ENCODE data around the gene MANSC4. TPM values are rescaled to one million over a fixed set of nuclear protein-coding genes. Genes with fewer than 3 reads are reported as not detected.

MANSC4 gene
- total and polyA plus RNA-seq, 2 of the 13 experiments (the other 11 are each of a cell fraction or from before 2014, with no cell fraction given): not detected

- TF ChIP-seq SNAPC2 (CRISPR knock-in tag; IDR thresholded peaks at IDR 0.05) (no peak), NR2F1 (CRISPR knock-in tag; IDR thresholded peaks at IDR 0.05) (no peak), ZFP36L2 (CRISPR knock-in tag; IDR thresholded peaks at IDR 0.05) (no peak), SAFB2 (CRISPR knock-in tag; IDR thresholded peaks at IDR 0.05; ENCODE audit: borderline replicate concordance, low read depth) (no peak), ATRX (CRISPR knock-in tag; IDR thresholded peaks at IDR 0.05; ENCODE audit: borderline replicate concordance) (no peak), SRSF4 (IDR thresholded peaks at IDR 0.05; ENCODE audit: low read depth, low read length, poor library complexity, severe bottlenecking) (no peak), REXO4 (CRISPR knock-in tag; IDR thresholded peaks at IDR 0.05; ENCODE audit: borderline replicate concordance) (no peak), RFX5 (IDR thresholded peaks at IDR 0.05; ENCODE audit: low read depth, low read length) (no peak), TIGD3 (CRISPR knock-in tag; IDR thresholded peaks at IDR 0.05; ENCODE audit: borderline replicate concordance) (no peak), GMEB1 (CRISPR knock-in tag; IDR thresholded peaks at IDR 0.05; ENCODE audit: borderline replicate concordance) (no peak), TOPORS (CRISPR knock-in tag; IDR thresholded peaks at IDR 0.05) (no peak)
Observed at GRCh38 chr12:27806259-27806658, 26.2 kb upstream of the MANSC4 start (continued).

GRCh38 chr12:27805238-27805637, 25.2 kb upstream of the MANSC4 start:
- WGBS (ENCODE audit: low lambda C conversion rate): 0% methylated on average over 1 of the region's 1 CpG
- ChIA-PET POLR2A (no interaction called here), CTCF (ENCODE audit: low intra/inter-chr PET ratio, low total read pairs) (no interaction called here)
- Histone ChIP-seq H3K4me1 (ENCODE audit: insufficient read depth, low read length) (no peaks in the 10 kb centered on the region), H3K27me3 (ENCODE audit: control insufficient read depth in 1 of 2, insufficient read depth in 2 of 2, low read length in 2 of 2) (peaks cover 0 to 8% of the 10 kb centered on the region in 2 experiments; a peak in 1 of 5 replicates), H3K79me2 (ENCODE audit: insufficient read depth, low read length) (no peaks in the 10 kb centered on the region), H2AFZ (ENCODE audit: low read length) (no peak overlapping the region), H4K20me1 (ENCODE audit: insufficient read depth, low read length) (no peaks in the 10 kb centered on the region), H3K4me3 (replicated peaks in 1 of 3; ENCODE audit: insufficient read depth in 1 of 3, low read depth in 2 of 3, low read length in 3 of 3) (no peak overlapping the region), H3K9ac (ENCODE audit: insufficient read depth, low read depth, low read length) (no peak overlapping the region), H3K4me2 (ENCODE audit: low read depth, low read length) (no peak overlapping the region), H3K9me3 (ENCODE audit: low read length) (no peaks in the 10 kb centered on the region), H3K27ac (ENCODE audit: extremely low read length, insufficient read depth, low read length) (no peak overlapping the region), H3K36me3 (replicated peaks in 1 of 2; ENCODE audit: control insufficient read depth in 1 of 2, insufficient read depth in 2 of 2, low read length in 2 of 2) (no peaks in the 10 kb centered on the region)
- FAIRE-seq (no peak), DNase-seq (ENCODE audit: low spot score) (no peak), ATAC-seq (no peak)
- no TSS peak for BruUV-seq (replicated peaks)
- intact Hi-C loops (cut with micrococcal nuclease; ENCODE audit: unreplicated experiment) (no loop called here), in situ Hi-C loops (cut with HindIII; ENCODE audit: extremely low pct_ligation_motif_present, low pct_unique_long_range_greater_than_20kb) (no loop called here)
- no peak for TF ChIP-seq ATRX (CRISPR knock-in tag; IDR thresholded peaks at IDR 0.05; ENCODE audit: borderline replicate concordance)
- TF ChIP-seq DMTF1 (CRISPR knock-in tag; IDR thresholded peaks at IDR 0.05): no peak
- no peak for TF ChIP-seq ZFP91 (CRISPR knock-in tag; IDR thresholded peaks at IDR 0.05; ENCODE audit: borderline replicate concordance)
